ENCODE measurements around the gene RNF181.
"Not testable (repeated sequence)": the region's sequence is repeated elsewhere in the genome, so short reads cannot be mapped to it uniquely, and the experiment has no call there.

The RNF181 gene

DNA sequence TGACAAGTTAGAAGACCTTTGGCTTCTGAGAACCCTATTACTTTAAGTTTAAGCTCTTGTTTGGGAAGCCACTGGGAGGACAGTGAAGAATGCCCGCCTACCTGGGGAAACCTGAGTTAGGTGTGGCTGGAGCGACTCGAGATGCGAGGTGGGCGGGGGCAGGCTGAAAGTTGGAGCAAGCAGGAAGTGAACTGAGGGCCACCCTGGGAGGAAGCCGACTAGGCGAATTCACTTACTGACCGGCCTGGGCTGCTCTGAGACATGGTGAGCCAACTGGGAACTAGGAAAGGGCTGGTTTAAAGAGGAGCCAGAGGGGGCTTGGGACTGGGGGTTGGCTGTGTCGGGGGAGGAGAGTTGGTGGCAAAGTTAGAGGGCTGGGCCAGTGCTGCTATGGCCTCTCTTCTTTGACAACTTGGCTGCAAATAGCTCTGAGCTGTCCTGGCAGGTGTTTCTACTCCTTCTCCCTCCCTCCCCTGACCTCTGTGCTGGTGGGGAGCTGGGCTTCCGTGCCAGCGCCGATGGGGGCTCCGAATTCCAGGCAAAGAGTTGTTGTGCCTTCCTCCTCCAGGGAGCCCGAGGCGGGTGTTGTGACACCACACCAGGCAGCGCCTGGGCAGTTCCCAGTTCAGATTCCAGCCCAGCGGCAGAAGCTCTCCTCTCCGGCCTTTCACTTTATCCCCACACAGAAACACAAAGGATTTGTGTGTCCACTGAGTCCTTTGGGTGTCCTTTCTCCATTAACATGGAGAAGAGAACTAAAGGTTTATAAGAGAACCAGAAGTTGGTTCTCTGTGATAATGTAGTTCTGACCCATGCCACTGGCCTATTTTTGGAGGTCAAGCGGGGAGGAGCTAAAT is 17.9 kb upstream of the RNF181 start, which contains the start of gene VAMP8:
TSS of gene VAMP8 (plus strand) at position 201 of the 857 bp plus-strand sequence. CDS start at position 262, 61 bp downstream.
- DNase-seq = no peak

- no peak for DNase-seq
These were observed 17.0 kb upstream of the RNF181 start for GRCh38 chr2:85578243-85579180.

DNA sequence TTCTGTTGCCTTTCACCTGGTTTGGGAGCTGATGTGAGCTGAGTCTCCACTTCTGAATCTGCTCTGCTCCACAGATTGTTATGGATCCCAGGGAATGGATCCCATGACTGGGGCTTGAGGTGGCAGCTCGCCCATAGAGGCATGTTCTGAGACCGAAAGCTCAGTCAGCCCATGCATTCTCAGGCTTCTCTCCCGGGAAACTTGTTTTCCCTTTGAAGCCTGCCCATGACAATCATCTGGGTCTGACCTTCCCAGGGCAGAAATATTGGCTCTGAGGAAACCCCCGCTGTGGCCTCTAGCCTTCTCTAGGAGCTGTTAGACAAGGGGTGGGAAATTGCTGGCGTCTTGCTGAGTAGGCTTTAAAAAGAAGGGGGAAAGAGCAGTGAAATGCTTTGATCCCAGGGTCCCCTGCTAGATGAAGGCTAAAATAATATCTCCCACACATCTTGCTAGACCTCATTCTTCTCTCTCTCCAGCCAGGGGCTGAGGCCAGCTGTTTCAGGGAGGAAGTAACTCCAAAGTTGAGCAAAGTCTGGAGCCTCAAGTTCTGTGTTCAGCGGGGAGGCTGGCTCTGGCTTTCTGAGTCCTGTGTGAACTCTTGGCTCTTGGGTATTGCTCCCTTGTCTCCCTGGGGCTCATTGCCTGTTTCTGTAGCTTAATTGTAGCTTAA is 16.1 kb upstream of the RNF181 start:
- DNase-seq = no peak

DNA sequence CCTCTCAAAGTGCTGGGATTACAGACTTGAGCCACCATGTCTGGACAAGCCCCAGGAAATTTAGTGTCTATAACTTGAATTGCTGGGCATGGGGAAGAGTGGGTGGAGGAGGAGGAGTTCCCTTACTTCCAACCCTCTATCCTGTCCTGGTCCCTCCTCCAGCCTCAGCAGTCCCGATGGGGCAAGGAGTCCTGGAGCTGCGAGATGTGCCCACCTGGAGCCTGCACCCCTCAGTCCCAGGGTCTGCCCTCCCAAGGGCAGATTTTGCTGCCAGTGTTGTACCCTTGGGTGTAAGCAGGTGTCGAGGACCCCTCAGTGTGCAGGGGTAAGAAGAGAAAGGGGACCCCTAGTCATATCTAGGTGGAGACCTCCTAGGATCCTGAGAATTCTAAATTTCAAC is 15.3 kb upstream of the RNF181 start:
- no peak for DNase-seq

- no peak for DNase-seq
These were observed 13.1 kb upstream of the RNF181 start for GRCh38 chr2:85582492-85582891.

- DNase-seq = no peak
These were observed 11.7 kb upstream of the RNF181 start for GRCh38 chr2:85583667-85584353.

GRCh38 chr2:85584354-85584856 is 11.1 kb upstream of the RNF181 start, which contains the start of gene VAMP5:
VAMP5 (plus strand) TSS chr2:85584431; CDS start chr2:85584491, 60 bp downstream.
- no peak for DNase-seq

- no peak for DNase-seq
These were observed 10.4 kb upstream of the RNF181 start for GRCh38 chr2:85584857-85585780.

GRCh38 chr2:85585781-85586105 is 9.8 kb upstream of the RNF181 start:
- DNase-seq = no peak

DNA sequence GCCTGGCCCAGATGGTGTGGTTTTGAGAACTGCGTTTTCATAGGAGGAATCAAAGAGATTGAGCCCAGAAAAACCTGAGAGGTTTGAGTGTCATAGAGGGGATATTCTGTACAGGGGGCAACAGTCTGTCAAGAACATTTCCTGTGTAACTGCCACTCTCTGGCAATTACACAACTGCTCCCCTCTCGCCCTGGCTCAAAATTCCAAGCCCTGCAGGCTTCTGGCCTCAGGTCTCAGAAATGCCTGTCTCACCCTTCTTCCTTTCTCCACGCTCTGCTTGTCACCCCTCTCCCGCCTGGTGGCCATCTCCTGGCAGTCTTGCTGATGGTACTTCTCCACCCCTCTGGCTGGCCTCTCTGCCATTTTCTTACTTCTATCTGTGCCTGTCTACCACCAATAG is 7.3 kb upstream of the RNF181 start:
- no peak for DNase-seq

GRCh38 chr2:85588645-85589044 is 6.9 kb upstream of the RNF181 start:
- DNase-seq = no peak

DNA sequence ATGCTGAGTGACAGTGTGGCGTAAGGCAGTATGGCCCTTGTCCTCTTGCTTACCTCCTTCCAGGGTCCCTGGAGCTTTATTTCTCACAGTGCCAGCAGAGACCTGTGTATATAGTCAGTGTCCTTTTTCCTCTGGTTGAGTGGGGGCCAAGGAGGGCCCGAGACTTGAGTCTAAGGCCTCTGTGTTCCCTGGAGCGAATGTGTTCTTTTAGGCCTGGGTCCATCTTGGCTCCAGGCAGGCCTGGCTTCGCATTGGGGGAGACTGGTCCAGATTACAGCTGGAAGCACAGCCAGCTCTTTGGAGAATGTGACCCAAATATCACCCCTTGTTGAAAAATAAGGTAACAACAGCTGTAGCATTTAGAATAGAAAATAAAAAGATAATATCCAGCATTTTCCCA is 6.4 kb upstream of the RNF181 start:
- DNase-seq = no peak

DNA sequence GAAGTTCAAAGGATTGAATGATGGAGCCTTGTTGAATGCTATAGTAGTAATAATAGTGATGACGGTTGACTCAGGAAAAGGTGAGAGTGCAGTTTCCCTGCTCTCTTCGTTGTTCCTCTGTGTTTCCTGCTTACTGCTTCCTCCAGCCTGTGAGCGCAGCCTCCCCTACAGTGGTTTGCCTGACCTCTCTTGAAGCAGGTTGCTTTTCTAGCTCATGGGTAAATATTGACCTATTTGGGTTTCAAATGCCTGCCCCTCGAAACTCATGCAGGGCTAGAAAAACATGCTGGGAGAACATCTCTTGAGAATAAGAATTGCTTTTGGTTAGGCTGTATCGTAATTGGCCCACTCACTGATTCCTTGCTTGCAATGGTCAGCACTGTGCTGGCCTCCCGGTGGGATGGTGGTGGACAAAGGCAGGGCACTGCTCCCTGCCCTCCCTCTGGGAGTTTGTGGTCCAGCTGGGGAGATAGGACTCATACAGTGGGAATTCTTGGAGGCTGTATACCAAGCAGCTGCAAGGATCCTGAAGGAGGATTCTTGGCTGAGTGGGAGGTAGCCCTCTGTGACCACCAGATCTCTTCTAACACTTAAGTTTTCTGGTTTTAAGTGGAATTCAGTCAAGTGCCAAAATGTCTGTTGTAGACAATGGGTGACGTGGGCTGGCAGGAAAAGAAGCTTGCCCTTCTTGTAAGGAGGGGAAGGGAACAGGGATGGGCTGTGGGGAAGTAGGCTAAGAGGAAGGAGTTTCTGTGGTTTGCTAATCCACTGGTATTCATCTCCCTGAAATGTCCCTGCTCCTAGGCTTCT is 5.4 kb upstream of the RNF181 start:
- no peak for DNase-seq

DNA sequence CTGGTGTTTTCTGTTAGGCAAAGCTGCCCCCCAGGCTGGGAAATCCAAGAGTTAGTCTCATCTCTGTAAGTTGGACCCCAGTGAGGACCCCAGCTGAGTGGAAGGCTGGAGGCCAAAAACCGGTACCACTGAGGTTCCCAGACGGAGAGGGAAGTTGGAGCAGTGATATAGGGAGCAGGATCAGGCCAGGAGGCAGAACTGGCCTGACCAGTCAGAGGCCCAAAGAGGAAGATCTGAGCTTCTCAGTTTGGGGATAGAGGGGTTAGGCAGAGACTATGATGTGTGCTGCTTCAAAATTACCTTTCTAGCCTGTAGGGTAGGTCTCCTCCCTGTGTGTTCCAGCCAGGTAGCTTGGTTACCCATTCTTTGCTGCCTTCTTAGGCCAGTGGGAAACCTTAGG is 4.6 kb upstream of the RNF181 start:
- DNase-seq = no peak

GRCh38 chr2:85591563-85591962 is 4.0 kb upstream of the RNF181 start:
- DNase-seq = no peak

DNA sequence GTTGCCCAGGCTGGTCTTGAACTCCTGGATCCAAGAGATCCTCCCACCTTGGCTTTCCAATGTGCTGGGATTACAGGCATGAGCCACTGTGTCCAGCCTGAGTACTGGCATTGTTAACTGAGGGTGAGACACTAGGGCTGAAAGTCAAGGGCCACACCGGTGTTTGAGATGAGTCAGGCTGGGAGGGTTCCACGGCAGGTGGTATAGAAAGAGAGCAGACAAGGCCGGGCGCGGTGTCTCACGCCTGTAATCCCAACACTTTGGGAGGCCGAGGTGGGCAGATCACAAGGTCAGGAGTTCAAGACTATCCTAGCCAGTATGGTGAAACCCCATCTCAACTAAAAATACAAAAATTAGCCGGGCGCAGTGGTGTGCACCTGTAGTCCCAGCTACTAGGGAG is 3.2 kb upstream of the RNF181 start:
- DNase-seq = not testable (repeated sequence)

DNA sequence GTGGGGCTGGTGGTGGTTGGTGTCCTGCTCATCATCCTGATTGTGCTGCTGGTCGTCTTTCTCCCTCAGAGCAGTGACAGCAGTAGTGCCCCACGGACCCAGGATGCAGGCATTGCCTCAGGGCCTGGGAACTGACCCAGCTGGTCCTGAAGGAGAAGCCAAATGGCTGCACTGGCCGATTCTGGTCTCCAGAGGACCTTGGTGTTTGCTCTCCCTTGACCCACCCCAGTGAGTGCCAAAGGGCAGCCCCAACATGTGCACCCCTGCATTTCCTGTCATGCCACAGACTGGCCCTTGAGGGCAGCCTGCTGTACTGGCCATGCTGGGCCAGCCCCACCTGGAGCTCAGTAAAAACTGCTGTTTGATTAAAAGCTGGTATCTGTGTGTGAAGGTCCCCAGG is 2.5 kb upstream of the RNF181 start:
- DNase-seq = no peak

- no peak for DNase-seq
These were observed 737 bp upstream of the RNF181 start for GRCh38 chr2:85594715-85595300.

DNA sequence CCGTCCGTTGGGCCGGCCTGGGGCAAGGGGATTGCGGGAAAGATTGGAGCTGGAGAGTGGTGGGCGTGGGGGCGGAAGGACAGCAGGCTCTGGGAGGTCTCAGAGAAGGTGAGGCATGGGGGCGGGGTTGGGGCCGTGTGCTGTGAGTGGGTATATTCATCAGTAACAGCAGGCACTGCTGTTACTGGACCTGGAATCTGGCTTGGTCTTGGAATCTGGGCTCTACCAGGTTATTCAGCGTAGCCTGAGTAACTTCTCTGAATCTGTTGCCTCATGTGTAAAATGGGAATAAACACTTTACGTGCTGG is 435 bp downstream of the RNF181 start:
- DNase-seq = no peak

- DNase-seq = no peak
These were observed 1.1 kb downstream of the RNF181 start for GRCh38 chr2:85596486-85597143.

Measured in SHP77 (cell line).